Measurements from ENCODE around the gene MAP3K13.

DNA sequence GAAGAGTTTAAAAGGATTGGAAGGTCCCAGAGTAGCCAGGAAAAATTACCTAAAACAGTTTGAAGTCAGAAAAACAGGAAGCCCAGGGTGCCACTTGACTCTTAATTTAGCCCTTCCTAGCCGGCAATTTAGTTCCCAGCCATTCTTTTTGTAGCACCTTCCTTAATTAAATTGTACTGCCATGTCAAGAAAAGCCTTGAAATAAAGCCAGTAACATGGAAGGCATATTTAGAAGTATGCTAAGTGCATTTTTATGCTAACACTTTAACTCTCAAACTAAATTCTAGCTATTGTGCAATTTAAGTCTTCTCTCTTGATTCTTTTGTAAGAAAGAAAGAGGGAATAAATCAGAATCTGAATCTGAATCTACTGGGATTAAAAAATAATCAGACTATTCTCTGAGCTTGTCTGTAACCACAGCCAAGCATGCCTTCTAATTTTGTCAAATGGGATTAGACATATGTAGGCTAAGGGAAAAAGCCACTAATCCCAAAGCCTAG, 43.2 kb downstream of the MAP3K13 start:
- TF ChIP-seq CTCF (conservative IDR thresholded peaks at IDR 0.05; ENCODE audit: low read depth, low read length), result no peak
- no peak for TF ChIP-seq EZH2phosphoT487 (IDR thresholded peaks at IDR 0.05; ENCODE audit: borderline replicate concordance, low read length)
